Measurements from ENCODE around the gene ATP11A. TPM values are rescaled to one million over a fixed set of nuclear protein-coding genes. Genes with fewer than 3 reads are reported as not detected.

The ATP11A gene
- total RNA-seq, 1 donor from 2014 or later = 102 TPM

GRCh38 chr13:112733112-112733511, 43.3 kb downstream of the ATP11A start:
- no peak for DNase-seq
- ATAC-seq = no peak
- intact Hi-C loops (cut with micrococcal nuclease) = no loop called here

DNA sequence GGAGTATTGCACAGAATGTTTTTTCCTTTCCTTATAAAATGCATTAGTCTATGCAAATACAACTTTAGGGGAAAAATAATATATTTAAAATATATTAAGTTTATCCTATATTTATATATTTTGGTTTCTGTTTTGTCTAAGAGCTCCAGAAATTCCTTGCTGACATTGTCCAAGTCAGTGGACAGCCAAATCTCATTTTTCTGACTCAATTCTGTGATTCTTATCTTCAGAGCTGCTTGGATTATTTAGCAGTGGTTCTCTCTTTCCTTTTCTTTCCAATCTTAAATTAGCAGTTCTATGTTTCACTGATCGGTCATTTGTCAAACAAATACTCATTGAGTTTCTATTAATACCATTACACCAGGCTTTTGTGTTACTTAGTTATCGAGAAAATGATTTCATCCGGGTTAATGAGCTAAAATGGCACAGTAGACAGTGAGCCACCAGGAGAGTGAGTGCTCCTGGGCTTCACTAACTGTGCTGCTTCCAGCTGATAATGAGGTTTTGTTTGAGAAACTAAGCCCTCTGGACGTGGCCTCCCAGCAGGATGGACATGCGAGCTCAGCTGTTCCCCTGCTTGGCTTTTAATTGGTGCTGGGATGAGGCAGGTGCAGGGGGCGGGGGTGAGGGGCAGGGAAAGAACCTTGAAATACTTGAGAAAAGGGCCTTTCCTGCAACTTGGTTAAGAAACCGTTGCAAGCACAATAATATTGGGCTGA, 44.0 kb downstream of the ATP11A start:
- no peak for DNase-seq
- intact Hi-C loops (cut with micrococcal nuclease) = no loop called here
- no peak for ATAC-seq

DNA sequence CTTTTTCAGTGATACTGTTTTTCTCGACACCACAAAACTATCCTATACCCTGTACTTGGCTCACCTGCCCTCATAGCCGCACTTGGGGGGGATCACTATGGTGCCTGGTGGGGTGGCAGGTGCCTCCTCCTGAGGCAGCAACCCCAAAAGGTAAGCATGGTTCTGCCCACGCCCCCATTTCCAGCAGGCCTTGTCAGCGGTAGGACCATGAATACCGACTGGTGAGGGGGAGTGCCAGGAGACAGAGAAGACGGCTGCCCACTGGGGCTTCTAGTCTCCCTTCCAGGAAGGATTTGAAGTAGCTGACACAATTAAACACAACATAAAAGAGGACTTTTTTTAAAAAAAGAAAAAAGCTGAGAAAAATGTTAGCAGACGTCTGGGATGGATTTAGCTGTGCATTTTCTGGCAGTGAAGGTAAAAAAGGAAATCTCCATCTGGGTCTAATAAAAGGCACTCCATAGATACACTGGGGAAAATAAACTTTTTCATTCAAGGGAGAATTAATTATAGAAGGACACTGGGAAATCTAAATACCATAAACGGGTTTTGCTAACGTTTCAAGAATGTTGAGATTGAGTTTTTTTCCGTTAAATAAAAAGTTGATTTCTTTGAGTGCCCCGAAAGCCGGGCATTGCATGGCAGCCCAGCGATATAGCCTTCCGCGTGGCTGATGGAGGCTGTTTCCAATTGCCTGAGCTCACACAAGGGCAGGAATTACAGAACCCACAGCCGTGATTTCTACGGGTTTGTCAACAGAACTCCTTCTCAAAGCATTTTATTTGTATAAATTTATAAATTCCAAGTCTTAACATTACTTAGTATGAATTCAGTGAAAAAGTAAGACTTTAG, 45.1 kb downstream of the ATP11A start:
- intact Hi-C loops (cut with micrococcal nuclease) = no loop called here
- DNase-seq (no peak), ATAC-seq (no peak)

GRCh38 chr13:112735791-112736190, 46.0 kb downstream of the ATP11A start:
- ATAC-seq (peak; percentile 26), DNase-seq (no peak)
- intact Hi-C loops (cut with micrococcal nuclease) = no loop called here

- DNase-seq (no peak), ATAC-seq (no peak)
Measured at GRCh38 chr13:112737294-112737693, 47.5 kb downstream of the ATP11A start.

GRCh38 chr13:112738606-112739005, 48.8 kb downstream of the ATP11A start:
- DNase-seq (no peak), ATAC-seq (no peak)
- intact Hi-C loops (cut with micrococcal nuclease) = no loop called here

More at GRCh38 chr13:112737294-112737693, 47.5 kb downstream of the ATP11A start:
- intact Hi-C loops (cut with micrococcal nuclease) = no loop called here

DNA sequence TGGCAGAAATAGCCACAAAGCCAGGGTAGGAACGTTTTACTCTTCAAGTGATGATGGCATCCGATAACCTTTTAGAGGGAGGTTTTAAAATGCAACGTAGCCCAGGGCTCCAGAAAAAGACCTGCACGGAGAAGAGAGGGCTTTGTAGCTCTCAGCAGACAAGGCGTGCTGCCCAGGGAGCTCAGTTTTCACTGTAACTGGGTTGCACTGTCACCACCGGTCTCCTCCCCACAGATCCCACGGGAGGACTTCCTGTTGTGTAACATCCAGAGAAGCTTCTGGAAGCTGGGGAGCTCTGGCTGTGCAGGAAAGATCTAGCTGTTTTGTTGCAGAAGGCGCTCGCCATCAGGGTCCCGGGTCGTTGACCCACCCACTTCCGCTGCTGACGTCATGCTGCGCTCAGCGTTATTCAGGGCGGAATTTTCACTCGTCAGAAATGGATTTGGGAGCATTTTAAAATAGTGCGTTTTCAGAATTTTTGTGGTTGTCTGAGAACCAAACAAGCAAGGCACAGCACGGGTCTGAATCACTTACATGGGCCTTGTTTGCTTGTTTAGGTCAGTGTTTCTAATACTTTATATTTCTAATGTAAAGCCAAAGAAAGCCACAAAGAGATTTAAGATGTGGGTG, 50.8 kb downstream of the ATP11A start:
- DNase-seq = peak; percentile 87
- intact Hi-C loops (cut with micrococcal nuclease) = no loop called here
- ATAC-seq = peak; percentile 77

- ATAC-seq = peak; percentile 2
- intact Hi-C loops (cut with micrococcal nuclease) = no loop called here
- no peak for DNase-seq
Measured at GRCh38 chr13:112741185-112741755, 51.4 kb downstream of the ATP11A start.

DNA sequence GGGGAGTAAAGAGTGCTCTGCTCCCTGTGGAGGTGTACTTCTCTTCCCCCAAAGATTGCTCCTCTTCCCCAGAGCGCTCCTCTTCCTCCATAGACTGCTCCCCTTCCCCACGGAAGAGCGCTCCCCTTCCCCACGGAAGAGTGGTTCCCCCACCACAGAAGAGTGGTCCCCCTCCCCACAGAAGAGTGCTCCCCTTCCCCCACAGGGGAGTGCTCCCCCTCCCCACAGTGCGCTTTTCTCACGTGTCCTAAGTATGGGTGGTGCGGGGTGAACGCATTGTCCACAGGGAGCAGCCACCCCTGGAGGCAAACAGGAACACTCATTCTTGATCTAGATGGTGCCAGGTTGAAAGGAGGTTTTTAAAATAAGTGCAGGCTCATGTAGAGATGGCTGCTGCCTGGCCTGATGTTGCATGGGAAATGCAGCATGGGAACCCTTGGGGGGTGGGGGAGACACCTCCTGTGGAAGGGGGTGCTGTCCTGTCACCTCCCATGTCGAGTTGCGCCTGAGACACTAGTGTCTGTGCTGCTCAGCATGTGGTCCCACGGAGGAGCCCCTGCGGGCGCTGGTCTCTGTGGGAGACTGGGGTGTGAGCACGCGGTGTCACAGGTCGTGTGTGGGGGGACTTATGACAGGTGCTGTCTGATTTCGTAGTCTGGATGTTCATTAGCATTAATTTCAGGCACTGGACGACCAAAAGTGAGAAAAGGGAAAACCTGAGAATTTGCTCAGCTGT, 52.2 kb downstream of the ATP11A start:
- no peak for DNase-seq
- ATAC-seq = no peak
- intact Hi-C loops (cut with micrococcal nuclease) = no loop called here

DNA sequence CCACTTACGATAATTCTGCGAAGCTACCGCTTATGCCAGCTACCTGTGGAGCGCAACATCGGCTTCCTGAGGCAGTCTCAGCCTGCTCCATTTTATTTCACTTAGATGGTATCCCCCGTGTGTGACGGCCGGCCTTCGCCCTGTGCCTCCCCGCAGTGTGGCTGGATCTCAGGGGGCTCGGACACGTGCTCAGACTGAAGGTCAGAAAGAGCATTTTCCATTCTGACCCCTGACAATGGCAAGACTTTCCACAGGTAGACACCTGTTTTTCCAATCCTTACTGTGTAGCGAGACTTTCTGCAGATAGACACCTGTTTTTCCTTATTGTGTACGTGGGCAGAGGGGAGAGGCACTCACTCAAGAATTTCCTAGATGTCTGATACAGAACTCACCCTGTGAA, 52.7 kb downstream of the ATP11A start:
- DNase-seq (no peak), ATAC-seq (no peak)
- intact Hi-C loops (cut with micrococcal nuclease) = no loop called here

GRCh38 chr13:112743451-112744167, 53.8 kb downstream of the ATP11A start:
- ATAC-seq (no peak), DNase-seq (no peak)
- intact Hi-C loops (cut with micrococcal nuclease) = no loop called here

GRCh38 chr13:112744168-112745021, 54.6 kb downstream of the ATP11A start:
- intact Hi-C loops (cut with micrococcal nuclease) = no loop called here
- DNase-seq (no peak), ATAC-seq (peak; percentile 27)

DNA sequence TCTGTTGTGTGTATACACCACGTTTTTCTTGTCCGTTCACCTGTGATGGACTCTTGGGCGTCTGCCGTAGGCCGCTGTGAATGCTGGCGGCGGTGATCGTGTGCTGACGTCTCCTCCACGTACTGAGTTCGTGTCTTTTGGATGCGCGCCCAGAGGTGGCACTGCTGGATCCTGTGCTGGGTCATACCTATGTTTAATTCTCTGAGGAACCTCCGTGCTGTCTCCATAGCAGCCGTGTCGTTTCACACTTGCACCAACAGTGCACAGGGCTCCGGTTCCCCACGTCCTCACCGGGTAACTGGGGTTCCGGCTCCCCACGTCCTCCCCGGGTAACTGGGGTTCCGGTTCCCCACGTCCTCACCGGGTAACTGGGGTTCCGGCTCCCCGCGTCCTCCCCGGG, 56.2 kb downstream of the ATP11A start:
- no peak for ATAC-seq
- intact Hi-C loops (cut with micrococcal nuclease) = no loop called here
- no peak for DNase-seq

- no peak for ATAC-seq
- no peak for DNase-seq
- intact Hi-C loops (cut with micrococcal nuclease) = no loop called here
Measured at GRCh38 chr13:112747256-112747655, 57.4 kb downstream of the ATP11A start.

DNA sequence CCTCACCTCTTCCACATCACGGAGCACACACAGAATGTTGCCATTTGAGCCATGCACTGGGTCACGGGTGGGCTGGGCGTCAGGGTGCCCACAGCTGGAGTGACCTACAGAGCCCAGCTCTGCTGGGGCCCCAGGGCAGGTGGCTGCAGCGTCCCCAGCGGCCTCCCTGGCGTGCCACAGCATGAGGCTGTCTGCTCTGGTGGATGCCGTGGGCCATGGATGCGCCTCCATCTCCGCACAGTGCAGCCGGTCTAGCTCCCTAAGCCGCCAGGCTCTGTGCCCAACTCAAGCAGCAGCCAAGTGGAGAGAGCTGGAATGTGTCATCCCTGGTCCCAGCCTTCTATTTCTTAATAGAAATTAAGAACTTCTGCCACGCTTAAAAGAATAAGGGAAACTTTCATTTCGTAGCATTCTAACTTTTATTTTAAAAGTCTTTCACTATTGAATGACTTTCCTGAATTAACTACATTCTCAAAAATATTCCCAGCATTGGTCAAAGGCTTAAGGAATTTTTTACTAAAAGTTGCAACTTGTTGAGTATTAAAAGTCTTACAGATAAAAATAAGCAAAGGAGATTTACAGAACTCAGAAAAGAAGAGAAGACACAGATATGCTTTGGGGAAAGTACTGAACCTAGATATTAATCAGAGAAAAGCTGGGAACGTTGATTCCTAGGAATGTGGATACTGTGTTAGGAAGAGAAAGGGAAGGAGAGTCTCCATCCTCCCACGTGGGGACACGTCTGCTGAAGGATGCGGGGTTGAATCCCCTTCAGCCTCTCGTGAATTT, 59.3 kb downstream of the ATP11A start:
- intact Hi-C loops (cut with micrococcal nuclease) = no loop called here
- ATAC-seq = peak; percentile 80
- DNase-seq = peak; percentile 84

DNA sequence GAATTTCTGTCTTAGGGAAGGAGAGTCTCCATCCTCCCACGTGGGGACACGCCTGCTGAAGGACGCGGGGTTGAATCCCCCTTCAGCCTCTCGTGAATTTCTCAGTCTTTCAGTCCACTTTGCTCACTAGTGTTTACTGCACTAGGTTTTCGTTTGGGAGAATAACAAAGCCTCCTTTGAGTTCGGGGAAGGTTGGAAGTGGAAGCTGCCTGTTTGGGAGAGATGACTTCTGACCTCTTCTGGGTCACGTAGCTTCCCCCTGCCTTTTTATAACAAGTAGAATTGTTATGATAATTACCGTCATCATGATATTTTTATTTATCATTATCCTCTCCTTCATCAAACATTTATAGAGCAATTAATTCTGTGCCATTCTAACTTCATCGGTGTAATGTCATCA, 60.7 kb downstream of the ATP11A start:
- intact Hi-C loops (cut with micrococcal nuclease) = no loop called here
- ATAC-seq (no peak), DNase-seq (no peak)

- no peak for ATAC-seq
- DNase-seq = no peak
- intact Hi-C loops (cut with micrococcal nuclease) = no loop called here
Measured at GRCh38 chr13:112751617-112752016, 61.8 kb downstream of the ATP11A start.

Measured in left ventricle myocardium superior (tissue), 1 donor.